ENCODE data around the gene NCKAP5.

GRCh38 chr2:133448195-133448594 is 120.1 kb downstream of the NCKAP5 start:
- TF ChIP-seq, protein P1, sequence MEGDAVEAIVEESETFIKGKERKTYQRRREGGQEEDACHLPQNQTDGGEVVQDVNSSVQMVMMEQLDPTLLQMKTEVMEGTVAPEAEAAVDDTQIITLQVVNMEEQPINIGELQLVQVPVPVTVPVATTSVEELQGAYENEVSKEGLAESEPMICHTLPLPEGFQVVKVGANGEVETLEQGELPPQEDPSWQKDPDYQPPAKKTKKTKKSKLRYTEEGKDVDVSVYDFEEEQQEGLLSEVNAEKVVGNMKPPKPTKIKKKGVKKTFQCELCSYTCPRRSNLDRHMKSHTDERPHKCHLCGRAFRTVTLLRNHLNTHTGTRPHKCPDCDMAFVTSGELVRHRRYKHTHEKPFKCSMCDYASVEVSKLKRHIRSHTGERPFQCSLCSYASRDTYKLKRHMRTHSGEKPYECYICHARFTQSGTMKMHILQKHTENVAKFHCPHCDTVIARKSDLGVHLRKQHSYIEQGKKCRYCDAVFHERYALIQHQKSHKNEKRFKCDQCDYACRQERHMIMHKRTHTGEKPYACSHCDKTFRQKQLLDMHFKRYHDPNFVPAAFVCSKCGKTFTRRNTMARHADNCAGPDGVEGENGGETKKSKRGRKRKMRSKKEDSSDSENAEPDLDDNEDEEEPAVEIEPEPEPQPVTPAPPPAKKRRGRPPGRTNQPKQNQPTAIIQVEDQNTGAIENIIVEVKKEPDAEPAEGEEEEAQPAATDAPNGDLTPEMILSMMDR (conservative IDR thresholded peaks at IDR 0.05) = no peak
- no peak for TF ChIP-seq EZH2 (IDR thresholded peaks at IDR 0.05; ENCODE audit: low read depth)
